K562 treated with DMSO at 1 percent for 4 hours (cell line): ENCODE data around the gene FAM170A. TPM values are rescaled to one million over a fixed set of nuclear protein-coding genes. Genes with fewer than 3 reads are reported as not detected.

Source experiments
- total RNA-seq: library from RNA; unstranded; fragments of 300-600 nt; gene quantifications from 2 replicates; pipeline ENCODE4 v1.2.3, GENCODE V29; 2022; ENCODE audit not compliant: insufficient read depth

Gene FAM170A, protein sequence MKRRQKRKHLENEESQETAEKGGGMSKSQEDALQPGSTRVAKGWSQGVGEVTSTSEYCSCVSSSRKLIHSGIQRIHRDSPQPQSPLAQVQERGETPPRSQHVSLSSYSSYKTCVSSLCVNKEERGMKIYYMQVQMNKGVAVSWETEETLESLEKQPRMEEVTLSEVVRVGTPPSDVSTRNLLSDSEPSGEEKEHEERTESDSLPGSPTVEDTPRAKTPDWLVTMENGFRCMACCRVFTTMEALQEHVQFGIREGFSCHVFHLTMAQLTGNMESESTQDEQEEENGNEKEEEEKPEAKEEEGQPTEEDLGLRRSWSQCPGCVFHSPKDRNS
- not detected in 2 replicates for total RNA-seq

DNA sequence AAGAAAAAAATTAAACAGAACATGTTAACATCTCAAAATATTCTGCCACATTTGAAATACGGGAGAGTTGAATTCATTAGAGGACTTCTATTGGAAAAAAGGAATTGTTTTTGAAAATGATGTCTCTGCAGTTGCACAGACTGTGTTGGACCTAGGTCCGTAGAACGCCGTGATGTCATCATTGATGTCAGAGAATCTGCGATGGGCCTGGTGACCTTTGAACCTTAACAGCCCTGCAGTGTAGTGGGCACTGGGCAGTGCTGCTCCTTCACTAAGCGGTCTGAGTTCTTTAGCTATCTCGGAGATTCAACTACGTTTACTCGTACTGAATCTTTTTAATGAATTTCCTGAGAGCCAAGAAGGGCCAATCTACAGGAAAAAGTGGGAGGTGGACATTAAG is at the start of gene FAM170A:
Gene FAM170A, plus strand, starts transcription at position 220 of the 400 bp plus-strand sequence. CDS start 211 bp downstream, outside the sequence.

Other genes with a start within 250 kb of the FAM170A start
- gene HSD17B4, start 177.1 kb upstream of the FAM170A start, total RNA-seq, result 62.3 and 93.6 TPM in 2 replicates